MM.1S (cell line): Measurements from ENCODE around the gene IL20RB.

Experiments
- DNase-seq: peaks from one replicate; pipeline ENCODE4 v3.0.0-alpha.2; 2015
- H2AFZ ChIP-seq: fragments of 300-600 bp; sonication (generic); 2 replicates; pipeline ENCODE4 v1.6.0; 2016; ENCODE audit warnings: antibody characterized with exemption, low read length
- H3F3A ChIP-seq: fragments of 300-600 bp; sonication (generic); 2 replicates; pipeline ENCODE4 v1.6.1; 2016; ENCODE audit warnings: mild to moderate bottlenecking, antibody characterized with exemption, low read length, moderate library complexity, mixed read lengths; ENCODE audit not compliant: insufficient read depth
- H3K27ac ChIP-seq: fragments of 300-600 bp; sonication (generic); 2 replicates; pipeline ENCODE4 v1.5.1; 2016; ENCODE audit warnings: mild to moderate bottlenecking, low read length
- H3K27me3 ChIP-seq: fragments of 300-600 bp; sonication (generic); replicated peaks from 2 replicates; pipeline ENCODE4 v1.6.0; 2016; ENCODE audit warnings: low read length; ENCODE audit not compliant: insufficient read depth
- H3K36me3 ChIP-seq: fragments of 300-600 bp; sonication (generic); replicated peaks from 2 replicates; pipeline ENCODE4 v1.6.1; 2016; ENCODE audit warnings: mild to moderate bottlenecking, low read length, mixed read lengths; ENCODE audit not compliant: insufficient read depth
- H3K4me1 ChIP-seq: fragments of 300-600 bp; sonication (generic); 2 replicates; pipeline ENCODE4 v1.6.1; 2016; ENCODE audit warnings: low read length, mixed read lengths
- H3K4me2 ChIP-seq: fragments of 300-600 bp; sonication (generic); 2 replicates; pipeline ENCODE4 v1.6.0; 2016; ENCODE audit warnings: low read depth, low read length
- H3K4me3 ChIP-seq: fragments of 300-600 bp; sonication (generic); 2 replicates; pipeline ENCODE4 v1.5.1; 2016; ENCODE audit warnings: low read length, mixed read lengths
- H3K79me2 ChIP-seq: fragments of 300-600 bp; sonication (generic); 2 replicates; pipeline ENCODE4 v1.6.1; 2016; ENCODE audit warnings: mixed run types, low read length, mixed read lengths
- H3K9ac ChIP-seq: fragments of 300-600 bp; sonication (generic); 2 replicates; pipeline ENCODE4 v1.6.1; 2016; ENCODE audit warnings: low read length, mixed read lengths
- H3K9me2 ChIP-seq: fragments of 300-600 bp; sonication (generic); replicated peaks from 2 replicates; pipeline ENCODE4 v1.6.1; 2016; ENCODE audit warnings: mild to moderate bottlenecking, low read length, mixed read lengths; ENCODE audit not compliant: insufficient read depth
- H3K9me3 ChIP-seq: fragments of 300-600 bp; sonication (generic); replicated peaks from 2 replicates; pipeline ENCODE4 v1.6.1; 2016; ENCODE audit warnings: mild to moderate bottlenecking, low read length, mixed read lengths; ENCODE audit not compliant: insufficient read depth
- H4K20me1 ChIP-seq: fragments of 300-600 bp; sonication (generic); 2 replicates; pipeline ENCODE4 v1.6.1; 2016; ENCODE audit warnings: mild to moderate bottlenecking, low read length, moderate library complexity, mixed read lengths; ENCODE audit not compliant: insufficient read depth
- CTCF ChIP-seq: fragments of 300-600 bp; sonication (generic); IDR thresholded peaks from 2 replicates; pipeline ENCODE4 v1.5.1; 2016; ENCODE audit warnings: antibody characterized with exemption, low read length, mixed read lengths
- EZH2 ChIP-seq: fragments of 300-600 bp; sonication (generic); optimal IDR thresholded peaks from 2 replicates; pipeline ENCODE3; 2017; ENCODE audit warnings: low read depth, mild to moderate bottlenecking, antibody characterized with exemption, low read length, mixed read lengths
- EZH2phosphoT487 ChIP-seq: fragments of 300-600 bp; sonication (generic); IDR thresholded peaks from 2 replicates; pipeline ENCODE4 v1.6.1; 2018; ENCODE audit warnings: antibody characterized with exemption, low read length

Gene IL20RB

GRCh38 chr3:136958939-136959338, 1.2 kb downstream of the IL20RB start:
- no peaks in the 10 kb centered on the region for H3K4me1 ChIP-seq
- H2AFZ ChIP-seq = no peak overlapping the region
- no peak for TF ChIP-seq EZH2phosphoT487
- no peak for TF ChIP-seq EZH2
- no peak for TF ChIP-seq CTCF
- H3K79me2 ChIP-seq = no peaks in the 10 kb centered on the region
- H4K20me1 ChIP-seq = no peaks in the 10 kb centered on the region
- no peaks in the 10 kb centered on the region for H3K9me2 ChIP-seq
- no peaks in the 10 kb centered on the region for H3K9me3 ChIP-seq
- no peak for DNase-seq
- H3F3A ChIP-seq = no peaks in the 10 kb centered on the region
- H3K36me3 ChIP-seq = no peaks in the 10 kb centered on the region
- H3K9ac ChIP-seq = no peak overlapping the region
- H3K4me3 ChIP-seq = no peak overlapping the region
- H3K4me2 ChIP-seq = no peak overlapping the region
- no peak overlapping the region for H3K27ac ChIP-seq
- no peaks in the 10 kb centered on the region for H3K27me3 ChIP-seq

GRCh38 chr3:136959599-136959998, 1.8 kb downstream of the IL20RB start:
- H3K9me2 ChIP-seq = no peaks in the 10 kb centered on the region
- H3K36me3 ChIP-seq = no peaks in the 10 kb centered on the region
- H3F3A ChIP-seq = no peaks in the 10 kb centered on the region
- no peaks in the 10 kb centered on the region for H3K9me3 ChIP-seq
- no peaks in the 10 kb centered on the region for H3K27me3 ChIP-seq
- H2AFZ ChIP-seq = no peak overlapping the region
- H3K4me1 ChIP-seq = no peaks in the 10 kb centered on the region
- H3K27ac ChIP-seq = no peak overlapping the region
- no peak overlapping the region for H3K9ac ChIP-seq
- no peak overlapping the region for H3K4me3 ChIP-seq
- TF ChIP-seq EZH2phosphoT487 = no peak
- TF ChIP-seq EZH2 = no peak
- no peak for TF ChIP-seq CTCF
- no peaks in the 10 kb centered on the region for H3K79me2 ChIP-seq
- no peak overlapping the region for H3K4me2 ChIP-seq
- no peaks in the 10 kb centered on the region for H4K20me1 ChIP-seq
- no peak for DNase-seq

- H3K9ac ChIP-seq = no peak overlapping the region
- H3F3A ChIP-seq = no peaks in the 10 kb centered on the region
- no peaks in the 10 kb centered on the region for H3K79me2 ChIP-seq
- no peak overlapping the region for H3K27ac ChIP-seq
- no peaks in the 10 kb centered on the region for H3K9me3 ChIP-seq
- TF ChIP-seq EZH2 = no peak
- TF ChIP-seq CTCF = no peak
- TF ChIP-seq EZH2phosphoT487 = no peak
- H4K20me1 ChIP-seq = no peaks in the 10 kb centered on the region
- H3K9me2 ChIP-seq = no peaks in the 10 kb centered on the region
- H3K4me3 ChIP-seq = no peak overlapping the region
- H3K4me1 ChIP-seq = no peaks in the 10 kb centered on the region
- H3K36me3 ChIP-seq = no peaks in the 10 kb centered on the region
- no peak overlapping the region for H3K4me2 ChIP-seq
- no peak overlapping the region for H2AFZ ChIP-seq
- no peaks in the 10 kb centered on the region for H3K27me3 ChIP-seq
- no peak for DNase-seq
Measured at GRCh38 chr3:136960838-136961836, 3.4 kb downstream of the IL20RB start.
